Heart left ventricle (tissue), 13 donors: ENCODE data around the gene CTPS1.

Source experiments
- CTCF ChIP-seq, 12 donors: fragments of 200-600 bp; sonication (generic) in 4 of 12; IDR thresholded peaks; one replicate each; pipeline versions ENCODE4 v1.5.0 to v1.8.0; 2018 to 2022; ENCODE audit warnings: antibody characterized with exemption in 12 of 12, mild to moderate bottlenecking in 5 of 12
- POLR2A ChIP-seq, 2 donors: fragments of 450-650 bp; IDR thresholded peaks; one replicate each; pipeline ENCODE4 v1.6.1; 2017; ENCODE audit warnings: antibody characterized with exemption in 2 of 2, mild to moderate bottlenecking in 2 of 2, moderate library complexity in 2 of 2
- donor health status: ischemic (EF 13 %, LVEDD 7.1; RV severe dilation, severe dysfunction).
- donor health status: DM: no; HTN: yes; CAD: no.
- donor health status: DM: no; HTN: no; CAD: no.
- donor health status: ischemic (EF 25% LVEDD 6.9; RV normal size, moderate dysfunction).
- donor health status: ischemic (EF 25% LVEDD 5.7; RV mildly dilated, moderate dysfunction).
- donor health status: ischemic (EF 35%, LVEDD 5.7; RV mildly dilated, moderate dysfunction).
- donor health status: nonischemic (EF 11% LVEDD 7.7; RV severe dilation, severe dysfunction).
- donor health status: DM: yes; HTN: yes; CAD: no.
- donor health status: PGD.
- donor health status: ischemic (EF 29% LVEDD 5.4; RV normal size, mild dysfunction).
- donor health status: nonischemic (EF 23%, LVEDD 6.1; RV moderate dilation, normal function).

GRCh38 chr1:40956407-40956806 is 23.1 kb upstream of the CTPS1 start:
- TF ChIP-seq POLR2A (IDR thresholded peaks at IDR 0.05) (no peak), CTCF (IDR thresholded peaks at IDR 0.05) (no peak)
